Activated naive CD8-positive, alpha-beta T cell treated with anti-CD3 and anti-CD28 coated beads, Interleukin-2, amount 50 U/mL, for 16 hours (primary cell): Measurements from ENCODE around the gene RABIF.

Source experiments
- DNase-seq: peaks from one replicate; pipeline ENCODE4 v3.0.0-alpha.2; 2020; ENCODE audit warnings: low read depth, low spot score

The RABIF gene

GRCh38 chr1:202873026-202873425, 15.9 kb downstream of the RABIF start:
- DNase-seq, result no peak

DNA sequence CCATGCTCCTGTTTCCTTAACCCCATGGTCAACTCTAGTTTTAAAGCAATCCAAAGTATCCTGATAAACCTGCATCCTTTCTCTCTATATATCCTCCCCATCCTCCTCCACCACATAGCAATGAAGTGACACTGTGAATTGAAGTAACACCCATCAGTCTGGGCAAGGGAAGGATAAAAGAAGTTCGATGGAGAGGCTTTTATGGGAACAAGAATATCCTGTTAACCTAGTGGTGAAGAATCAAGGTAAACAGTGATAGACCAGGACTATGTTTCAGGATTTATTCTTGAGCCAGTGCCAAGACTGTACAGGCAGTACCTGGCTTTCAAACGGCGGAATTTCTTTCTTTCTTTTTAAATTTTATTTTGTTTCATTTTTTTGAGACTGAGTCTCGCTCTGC, 17.6 kb downstream of the RABIF start:
- no peak for DNase-seq

DNA sequence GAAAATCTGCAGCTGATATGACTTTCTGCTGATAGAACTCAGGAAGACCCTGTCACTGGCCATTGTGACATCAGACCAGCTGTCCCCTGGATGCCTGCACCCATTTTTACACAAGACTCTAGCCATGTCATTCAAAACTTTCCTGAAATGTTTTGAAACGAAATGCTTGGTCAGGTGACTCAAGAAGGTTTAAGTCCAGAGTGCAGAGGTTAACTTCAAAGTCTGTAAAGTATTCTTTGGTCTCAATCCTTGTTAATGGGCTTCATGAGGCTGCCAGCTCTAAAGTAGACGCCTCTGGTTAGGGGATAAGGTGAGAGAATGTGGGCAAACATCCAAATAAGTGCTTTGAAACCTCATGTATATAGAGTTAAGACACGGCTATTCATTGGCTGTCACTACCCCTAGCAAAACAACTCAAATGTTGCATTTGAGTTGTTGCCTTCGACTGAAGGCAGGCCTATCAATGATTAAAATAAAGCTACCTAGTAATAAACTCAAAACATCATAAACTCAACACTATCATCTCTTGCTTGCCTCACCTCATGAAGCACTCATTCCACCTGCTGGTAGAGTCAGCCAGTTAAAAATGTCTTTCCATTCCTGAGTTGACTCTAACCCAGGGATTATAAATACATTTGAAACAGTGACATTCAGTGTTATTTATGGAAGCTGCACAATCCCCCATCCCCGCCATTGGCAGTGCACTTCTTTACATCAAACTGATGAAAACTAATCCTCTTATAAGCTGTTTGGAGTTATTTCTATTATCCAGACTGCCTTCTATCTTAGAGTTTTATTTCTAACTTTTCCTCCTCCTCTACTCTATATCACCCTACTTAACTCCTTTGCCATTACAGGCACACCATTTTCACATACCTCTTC, 26.0 kb downstream of the RABIF start:
- DNase-seq, result no peak

- no peak for DNase-seq
These were observed 27.4 kb downstream of the RABIF start for GRCh38 chr1:202861420-202862132.

DNA sequence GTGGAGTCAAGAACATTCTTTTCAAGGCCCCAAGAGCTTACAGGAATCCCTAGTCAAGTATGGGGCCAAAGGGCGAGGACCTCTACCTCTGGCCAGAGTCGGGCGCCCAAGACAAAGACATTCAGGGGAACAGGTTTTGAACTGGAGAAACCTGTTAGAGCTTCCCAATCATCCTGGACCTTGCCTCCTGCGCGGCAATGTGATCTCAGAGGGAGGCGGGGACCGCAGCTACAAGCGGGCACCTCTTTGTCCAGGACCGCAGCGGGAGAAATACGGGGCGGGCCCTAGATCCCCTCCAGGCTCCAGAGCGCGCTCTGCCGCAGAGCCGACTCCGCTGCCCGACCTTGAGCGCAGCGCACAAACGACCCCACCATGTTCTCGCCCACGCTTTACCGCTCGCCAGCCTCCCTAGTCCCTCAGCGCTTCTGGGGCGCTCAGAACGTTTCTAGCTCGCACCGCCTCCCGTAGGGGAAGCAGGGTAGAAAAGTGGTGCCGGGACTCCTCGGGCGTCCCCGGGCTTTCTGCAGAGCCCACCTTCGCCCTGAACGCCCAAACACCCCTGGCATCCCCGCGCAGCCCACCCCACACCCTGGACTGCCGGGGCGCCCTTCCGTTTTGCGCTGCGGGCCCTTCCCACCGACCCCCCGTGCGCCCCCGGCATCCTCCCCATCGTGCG, 28.1 kb downstream of the RABIF start:
- DNase-seq, result no peak

DNA sequence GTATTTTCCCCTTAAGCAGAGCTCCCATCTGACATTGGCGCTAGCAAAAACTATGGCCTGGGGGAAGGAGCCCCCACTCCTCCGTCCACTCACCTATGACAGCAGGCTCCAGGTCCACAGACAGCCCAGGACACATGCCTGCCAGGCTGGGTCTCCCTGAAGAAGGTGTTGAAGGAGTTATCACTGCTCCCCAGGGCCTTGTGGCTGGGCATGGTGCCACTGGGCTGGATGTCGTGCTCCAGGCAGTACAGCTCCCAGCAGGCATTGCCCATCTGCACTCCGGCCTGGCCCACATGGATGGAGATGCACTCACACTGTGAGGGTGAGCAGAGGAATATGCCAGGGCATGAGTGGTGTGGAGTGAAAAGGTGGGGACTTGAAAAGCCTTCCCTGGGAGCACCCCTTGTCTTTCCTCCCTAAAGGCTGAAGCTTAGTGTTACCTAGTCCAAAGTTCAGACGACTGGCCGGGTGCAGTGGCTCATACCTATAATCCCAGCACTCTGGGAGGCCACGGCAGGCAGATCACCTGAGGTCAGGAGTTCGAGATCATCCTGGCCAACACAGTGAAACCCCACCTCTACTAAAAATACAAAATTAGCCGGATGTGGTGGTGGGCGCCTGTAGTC, 30.0 kb downstream of the RABIF start:
- DNase-seq, result no peak

GRCh38 chr1:202858331-202858730, 30.6 kb downstream of the RABIF start:
- no peak for DNase-seq

DNA sequence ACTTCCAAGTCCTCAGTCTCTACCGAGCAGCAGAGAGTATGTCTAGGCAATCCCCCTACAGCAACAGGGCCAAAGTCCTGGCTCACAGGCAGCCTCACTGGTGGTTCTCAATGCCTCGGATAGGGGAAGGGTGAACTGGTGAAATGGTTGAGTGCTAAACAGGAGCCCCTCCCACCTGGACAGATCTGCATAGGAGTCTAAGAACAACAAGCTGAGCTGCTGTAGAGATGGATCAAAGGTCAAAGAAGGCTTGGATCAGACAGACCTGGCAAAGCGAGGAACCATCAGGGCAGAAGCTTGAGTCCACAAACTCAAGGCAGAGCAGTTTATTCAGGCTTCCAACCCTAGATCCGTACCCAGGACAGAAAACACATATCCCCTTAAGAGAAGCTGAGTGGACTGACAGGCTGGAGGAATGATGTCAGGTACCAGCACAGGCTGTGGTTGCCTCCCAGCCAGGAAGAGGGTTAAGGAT, 31.8 kb downstream of the RABIF start:
- DNase-seq, result no peak

GRCh38 chr1:202856014-202856413, 32.9 kb downstream of the RABIF start:
- DNase-seq, result no peak

DNA sequence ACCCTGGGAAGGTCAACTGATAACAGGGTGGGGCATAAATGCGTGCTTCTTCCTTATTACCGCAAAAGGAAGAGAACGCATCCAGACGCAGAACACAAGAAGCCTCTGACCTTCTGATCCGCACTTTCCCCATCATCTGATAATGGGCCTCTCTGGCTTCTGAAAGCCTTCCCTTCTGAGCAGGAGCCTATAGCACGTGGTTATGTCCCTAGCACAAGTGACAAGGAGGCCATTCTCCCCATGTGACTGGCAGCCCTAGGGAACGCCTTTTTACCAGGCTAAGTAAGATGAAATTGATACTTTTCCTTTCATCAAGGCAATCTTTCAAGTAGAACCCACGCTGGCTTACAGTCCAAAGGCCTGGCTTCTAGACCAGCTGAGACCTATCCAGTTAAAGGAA, 34.2 kb downstream of the RABIF start:
- DNase-seq, result no peak

DNA sequence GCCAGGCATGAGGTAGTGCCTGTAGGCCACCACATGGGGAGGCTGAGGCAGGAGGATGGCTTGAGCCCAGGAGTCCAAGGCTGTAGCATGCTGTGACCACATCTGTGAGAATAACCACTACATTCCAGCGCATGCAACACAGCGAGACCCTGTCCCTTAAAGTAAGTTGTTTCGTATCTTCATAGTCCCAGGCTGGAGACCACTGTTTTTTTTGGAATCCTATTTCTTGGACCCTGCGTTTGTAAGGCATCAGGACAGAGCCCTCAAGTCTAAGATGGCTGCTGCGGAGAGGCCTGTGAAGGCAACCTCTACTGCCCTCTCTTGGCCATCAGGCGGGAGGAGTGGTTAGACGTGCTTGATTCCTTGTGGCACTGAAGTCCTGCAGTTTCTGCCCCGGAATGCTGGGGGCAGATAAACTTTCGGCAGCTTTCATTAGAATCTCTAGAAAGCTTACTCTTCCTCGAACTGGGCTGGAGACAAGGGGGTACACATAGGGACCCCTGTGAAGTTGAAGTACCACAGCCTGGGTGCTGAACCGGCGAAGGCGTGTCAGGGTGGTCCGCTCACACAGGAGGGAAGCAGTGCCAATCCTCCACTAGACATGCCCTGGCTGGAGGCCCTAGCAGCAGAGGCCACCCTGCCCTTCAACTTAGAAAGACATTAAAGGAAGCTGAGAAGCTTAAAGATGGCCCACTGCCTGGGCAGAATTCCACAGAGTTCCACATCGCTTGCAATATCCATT, 36.6 kb downstream of the RABIF start:
- no peak for DNase-seq

GRCh38 chr1:202850593-202851362, 38.2 kb downstream of the RABIF start:
- no peak for DNase-seq

DNA sequence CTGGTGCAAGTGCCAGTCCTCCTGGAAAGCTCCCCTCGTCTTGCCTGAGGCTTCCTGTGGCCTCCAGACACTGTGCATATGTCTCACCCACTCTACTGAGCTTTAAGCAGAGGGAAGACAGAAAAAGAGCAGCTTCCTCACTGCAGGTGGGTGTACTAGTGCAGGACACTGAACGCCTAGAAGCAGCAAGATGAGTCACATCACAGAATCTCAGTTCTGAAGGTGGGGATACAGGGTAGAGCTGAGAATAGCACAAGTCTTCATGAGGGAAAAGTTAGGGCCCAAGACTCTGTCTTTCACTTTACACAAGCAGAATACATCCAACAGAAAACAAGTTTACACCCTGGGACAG, 40.8 kb downstream of the RABIF start:
- no peak for DNase-seq

GRCh38 chr1:202844935-202845334, 44.0 kb downstream of the RABIF start:
- no peak for DNase-seq

DNA sequence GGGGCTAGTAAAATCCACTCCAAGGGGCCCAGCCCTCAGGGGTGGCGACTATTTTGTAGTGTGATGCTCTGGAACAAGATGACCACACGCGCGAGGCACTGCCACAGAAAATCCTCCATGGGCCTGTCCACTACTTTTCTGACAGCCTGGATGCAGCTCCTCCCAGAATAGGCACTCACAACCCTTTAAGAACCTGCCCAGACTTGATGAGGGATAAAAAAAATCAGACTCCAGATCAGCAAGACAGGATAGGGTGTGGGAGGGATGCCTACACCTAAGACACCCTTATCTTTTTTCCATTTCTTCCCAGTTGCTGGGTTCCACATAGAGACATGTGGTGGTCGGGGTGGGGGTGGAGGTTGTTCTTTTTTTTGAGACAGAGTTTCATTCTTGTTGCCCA, 44.7 kb downstream of the RABIF start:
- DNase-seq, result no peak

DNA sequence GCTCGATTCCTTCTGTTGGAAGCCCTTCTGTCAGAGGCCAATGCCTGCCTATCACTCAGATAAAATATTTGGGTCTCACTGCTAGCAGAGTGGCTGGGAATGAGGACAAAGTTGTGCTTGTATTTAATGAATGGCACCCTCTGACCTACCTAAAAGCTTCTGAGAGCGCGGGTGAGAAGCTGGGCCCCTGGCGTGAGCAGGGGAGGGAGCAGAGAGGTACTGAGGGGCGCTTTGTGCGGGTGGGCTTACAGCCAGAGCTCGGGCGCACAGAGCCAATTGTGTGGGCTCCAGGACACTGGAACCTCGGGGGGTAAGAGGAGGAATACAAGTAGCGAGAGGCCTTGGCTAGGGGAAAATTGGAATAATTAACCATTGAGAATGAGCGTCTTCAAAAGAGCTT, 45.9 kb downstream of the RABIF start:
- no peak for DNase-seq

DNA sequence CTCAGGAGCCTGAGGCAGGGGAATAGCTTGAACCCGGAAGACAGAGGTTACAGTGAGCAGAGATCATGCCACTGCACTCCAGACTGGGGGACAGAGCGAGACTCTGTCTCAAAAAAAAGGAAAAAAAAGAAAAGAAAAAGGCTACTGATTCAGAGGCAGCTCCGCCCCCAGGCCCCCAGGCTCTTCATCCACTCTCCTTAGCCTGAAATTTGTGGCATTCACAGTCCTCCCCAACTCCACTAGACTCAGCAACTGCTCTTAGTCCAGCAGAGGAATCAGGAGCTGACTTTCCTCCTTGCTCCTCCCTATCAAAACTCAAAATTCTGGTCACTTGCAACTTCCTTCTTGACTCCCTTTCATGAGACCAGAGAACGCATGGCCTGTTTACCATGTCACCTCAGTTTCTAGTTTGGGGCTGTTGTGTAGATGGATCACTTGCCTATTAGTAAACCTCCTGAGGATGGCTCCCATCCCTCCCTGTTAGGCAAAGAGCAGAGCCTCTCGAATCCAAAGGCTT, 51.1 kb downstream of the RABIF start:
- DNase-seq, result no peak

- no peak for DNase-seq
These were observed 52.1 kb downstream of the RABIF start for GRCh38 chr1:202836623-202837403.

DNA sequence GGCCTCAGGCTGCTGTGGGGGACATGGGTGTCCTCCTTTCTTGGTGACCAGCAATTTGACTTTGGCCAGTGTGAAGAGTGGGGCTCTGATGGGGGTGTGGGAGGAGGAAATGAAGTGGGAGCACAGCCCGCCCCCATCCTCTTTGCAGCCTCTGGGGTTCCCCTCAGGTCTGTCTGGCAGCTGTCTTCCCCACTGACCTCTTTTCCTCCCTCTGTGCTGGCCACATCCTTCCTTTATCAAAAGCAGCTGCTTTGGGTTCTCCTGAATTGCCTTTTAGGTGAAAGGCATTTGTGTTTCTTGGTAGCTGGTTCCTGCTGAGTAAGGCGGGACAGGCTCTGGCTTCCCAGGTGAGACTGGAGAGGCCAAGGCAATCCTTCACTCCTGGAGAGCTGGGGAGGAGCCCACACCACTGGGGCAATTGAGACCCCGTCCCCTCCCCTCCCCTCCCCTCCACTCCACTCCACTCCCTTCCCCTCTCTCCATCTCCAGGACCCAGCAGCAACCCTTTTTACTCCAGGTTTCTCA, 53.3 kb downstream of the RABIF start:
- DNase-seq, result no peak
